Heart left ventricle (tissue), 16 donors: ENCODE data around the gene NOX5. TPM values are rescaled to one million over a fixed set of nuclear protein-coding genes. Genes with fewer than 3 reads are reported as not detected.

Source experiments
- ATAC-seq, 4 donors: fragments of 200-7000 bp; cut with Tn5 transposase; one replicate each; pipeline ENCODE4 v1.9.1; 2020 to 2022; ENCODE audit warnings: moderate library complexity in 4 of 4, mild to moderate bottlenecking in 3 of 4, moderate number of reproducible peaks in 1 of 4
- DNase-seq, 5 donors: peaks; one replicate each; pipeline ENCODE4 v3.0.0-alpha.2; 2020
- H3K27ac ChIP-seq, 12 donors: fragments of 200-600 bp; sonication (generic) in 4 of 12; one replicate each; pipeline versions ENCODE4 v1.5.0 to v1.8.0; 2016 to 2022; ENCODE audit warnings: mild to moderate bottlenecking in 2 of 12
- H3K27me3 ChIP-seq, 9 donors: fragments of 200-600 bp; sonication (generic) in 2 of 9; one replicate each; pipeline versions ENCODE4 v1.5.1 to v1.8.0; 2016 to 2022; ENCODE audit warnings: mild to moderate bottlenecking in 3 of 9
- H3K36me3 ChIP-seq, 9 donors: fragments of 200-600 bp; sonication (generic) in 2 of 9; one replicate each; pipeline versions ENCODE4 v1.5.0 to v1.8.0; 2018 to 2022; ENCODE audit warnings: mild to moderate bottlenecking in 2 of 9
- H3K4me1 ChIP-seq, 12 donors: fragments of 200-600 bp; sonication (generic) in 4 of 12; one replicate each; pipeline versions ENCODE4 v1.5.0 to v1.8.0; 2016 to 2022; ENCODE audit warnings: mild to moderate bottlenecking in 3 of 12
- H3K4me3 ChIP-seq, 12 donors: fragments of 200-600 bp; sonication (generic) in 4 of 12; one replicate each; pipeline versions ENCODE4 v1.5.0 to v1.8.0; 2017 to 2022; ENCODE audit warnings: mild to moderate bottlenecking in 9 of 12, moderate library complexity in 4 of 12
- H3K9me3 ChIP-seq, 12 donors: fragments of 200-600 bp; sonication (generic) in 4 of 12; one replicate each; pipeline versions ENCODE4 v1.5.0 to v1.8.0; 2016 to 2022; ENCODE audit warnings: mild to moderate bottlenecking in 1 of 12
- CTCF ChIP-seq, 12 donors: fragments of 200-600 bp; sonication (generic) in 4 of 12; IDR thresholded peaks; one replicate each; pipeline versions ENCODE4 v1.5.0 to v1.8.0; 2018 to 2022; ENCODE audit warnings: antibody characterized with exemption in 12 of 12, mild to moderate bottlenecking in 5 of 12
- POLR2A ChIP-seq, 2 donors: fragments of 450-650 bp; IDR thresholded peaks; one replicate each; pipeline ENCODE4 v1.6.1; 2017; ENCODE audit warnings: antibody characterized with exemption in 2 of 2, mild to moderate bottlenecking in 2 of 2, moderate library complexity in 2 of 2
- WGBS, 4 donors: extraction: QIAGEN DNeasy Blood & Tissue Kit in 2 of 4; methylation state at CpG; one replicate each; pipeline versions ENCODE4 v1.1.5 to v1.1.7; 2013 to 2018; 5-methylcytosine and 5-hydroxymethylcytosine counted together
- intact Hi-C, 10 donors: fragments of 100-400 bp; cut with DNase I; formaldehyde crosslinking; loops; one replicate each; pipeline versions ENCODE4 v1.11.1 to v1.14.2; 2022
- polyA plus RNA-seq, 2 donors: library from polyadenylated mRNA; stranded (reverse); fragments of 200-250 nt; gene quantifications; one replicate each; pipeline ENCODE4 v1.2.3, GENCODE V29; 2013
- total RNA-seq, 9 donors: library from RNA; depleted of rRNA in 2 of 9; stranded (reverse); fragments of >200 nt in 2 of 9; fragmentation: NEBNext Ultra II Directional in 3 of 9; extraction: Animal tissue kit (Norgen Biotek cat#: 25700) in 3 of 9; gene quantifications; one replicate each; pipeline versions ENCODE4 v1.1.0 to v1.2.4, GENCODE V29; 2016 to 2023
- donor health status: ischemic (EF 13 %, LVEDD 7.1; RV severe dilation, severe dysfunction).
- donor health status: healthy with polysubstance abuse.
- donor health status: DM: no; HTN: yes; CAD: no.
- donor health status: DM: no; HTN: no; CAD: no.
- donor health status: ischemic (EF 25% LVEDD 6.9; RV normal size, moderate dysfunction).
- donor health status: ischemic (EF 25% LVEDD 5.7; RV mildly dilated, moderate dysfunction).
- donor health status: healthy.
- donor health status: DM: yes; HTN: yes; CAD: no.
- donor health status: ischemic (EF 35%, LVEDD 5.7; RV mildly dilated, moderate dysfunction).
- donor health status: nonischemic (EF 11% LVEDD 7.7; RV severe dilation, severe dysfunction).
- donor health status: DM: yes; HTN: yes; CAD: no.
- donor health status: PGD.
- donor health status: ischemic (EF 29% LVEDD 5.4; RV normal size, mild dysfunction).
- donor health status: nonischemic (EF 23%, LVEDD 6.1; RV moderate dilation, normal function).

The NOX5 gene
- total and polyA plus RNA-seq, 11 donors: 0.02 to 0.29 (median 0.04) TPM; not detected in 6

GRCh38 chr15:68997050-68997449, 17.4 kb upstream of the NOX5 start:
- H3K4me3 ChIP-seq: no peak overlapping the region
- 90 to 94% (median 93%) methylated on average over 4 of the region's 4 CpGs for WGBS, 4 donors
- TF ChIP-seq CTCF (IDR thresholded peaks at IDR 0.05) (no peak), POLR2A (IDR thresholded peaks at IDR 0.05) (no peak)
- DNase-seq (no peak), ATAC-seq (no peak)
- H3K9me3 ChIP-seq: no peaks in the 10 kb centered on the region
- H3K4me1 ChIP-seq: peaks cover 0 to 30% (median 14%) of the 10 kb centered on the region in 12 donors
- H3K27me3 ChIP-seq: no peaks in the 10 kb centered on the region
- H3K27ac ChIP-seq: no peak overlapping the region
- intact Hi-C loops: no loop called here
- no peaks in the 10 kb centered on the region for H3K36me3 ChIP-seq

GRCh38 chr15:68997930-68998777, 16.3 kb upstream of the NOX5 start:
- ATAC-seq: no peak
- no peak for DNase-seq
- no peak overlapping the region for H3K27ac ChIP-seq
- H3K4me1 ChIP-seq: peaks cover 0 to 31% (median 14%) of the 10 kb centered on the region in 12 donors
- no peak overlapping the region for H3K4me3 ChIP-seq
- 82 to 90% (median 89%) methylated on average over 4 of the region's 4 CpGs for WGBS, 4 donors
- intact Hi-C loops: no loop called here
- no peaks in the 10 kb centered on the region for H3K9me3 ChIP-seq
- H3K27me3 ChIP-seq: no peaks in the 10 kb centered on the region
- H3K36me3 ChIP-seq: no peaks in the 10 kb centered on the region
- TF ChIP-seq CTCF (IDR thresholded peaks at IDR 0.05) (no peak), POLR2A (IDR thresholded peaks at IDR 0.05) (no peak)

GRCh38 chr15:68999091-68999490, 15.4 kb upstream of the NOX5 start:
- Histone ChIP-seq H3K4me3 (no peak overlapping the region), H3K9me3 (no peaks in the 10 kb centered on the region), H3K27ac (peak overlapping the region in 1 of 12 donors; percentile 55), H3K27me3 (no peaks in the 10 kb centered on the region), H3K4me1 (peaks cover 0 to 31% (median 14%) of the 10 kb centered on the region in 12 donors), H3K36me3 (no peaks in the 10 kb centered on the region)
- ATAC-seq: no peak
- WGBS, 4 donors: 96 to 98% (median 97%) methylated on average over 6 of the region's 6 CpGs
- intact Hi-C loops: no loop called here
- DNase-seq: no peak
- TF ChIP-seq POLR2A (IDR thresholded peaks at IDR 0.05): no peak
- TF ChIP-seq CTCF (IDR thresholded peaks at IDR 0.05): no peak

GRCh38 chr15:69000091-69000490, 14.4 kb upstream of the NOX5 start:
- Histone ChIP-seq H3K4me3 (no peak overlapping the region), H3K27me3 (no peaks in the 10 kb centered on the region), H3K36me3 (no peaks in the 10 kb centered on the region), H3K9me3 (no peaks in the 10 kb centered on the region), H3K27ac (peak overlapping the region in 4 of 12 donors; percentile 2 to 55 (median 36)), H3K4me1 (peaks cover 0 to 31% (median 14%) of the 10 kb centered on the region in 12 donors)
- TF ChIP-seq CTCF (IDR thresholded peaks at IDR 0.05): no peak
- no peak for TF ChIP-seq POLR2A (IDR thresholded peaks at IDR 0.05)
- WGBS, 4 donors: 9 to 26% (median 17%) methylated on average over 5 of the region's 5 CpGs
- intact Hi-C loops: no loop called here
- ATAC-seq: peak; percentile 59 to 76 (median 72)
- DNase-seq: no peak
